Left ventricle myocardium inferior (tissue), 1 donor: ENCODE measurements around the gene PPP1R1B. TPM values are rescaled to one million over a fixed set of nuclear protein-coding genes. Genes with fewer than 3 reads are reported as not detected.
"Not testable (repeated sequence)": the region's sequence is repeated elsewhere in the genome, so short reads cannot be mapped to it uniquely, and the experiment has no call there.

ENCODE experiments used
- DNase-seq: peaks from one replicate; pipeline ENCODE4 v3.0.0-alpha.2; 2020
- H3K27ac ChIP-seq: fragments of 200-600 bp; replicated peaks from 2 replicates; pipeline ENCODE4 v1.8.0; 2021
- H3K27me3 ChIP-seq: fragments of 200-600 bp; 2 replicates; pipeline ENCODE4 v1.8.0; 2021; ENCODE audit warnings: low read depth
- H3K36me3 ChIP-seq: fragments of 200-600 bp; 2 replicates; pipeline ENCODE4 v1.8.0; 2021
- H3K4me1 ChIP-seq: fragments of 200-600 bp; 2 replicates; pipeline ENCODE4 v1.8.0; 2021
- H3K4me3 ChIP-seq: fragments of 200-600 bp; 2 replicates; pipeline ENCODE4 v1.8.0; 2021; ENCODE audit warnings: mild to moderate bottlenecking, moderate library complexity
- H3K9me3 ChIP-seq: fragments of 200-600 bp; replicated peaks from 2 replicates; pipeline ENCODE4 v1.8.0; 2021
- intact Hi-C: fragments of 100-400 bp; cut with micrococcal nuclease; formaldehyde crosslinking; loops from one replicate; pipeline ENCODE4 v1.11.0; 2022
- total RNA-seq: library from RNA; stranded (reverse); fragmentation: NEBNext Ultra II Directional; extraction: Animal tissue kit (Norgen Biotek cat#: 25700); gene quantifications from one replicate; pipeline ENCODE4 v1.2.1, GENCODE V29; 2021
- TF ChIP-seq, protein P1 (sequence below): fragments of 200-600 bp; IDR thresholded peaks from 2 replicates; pipeline ENCODE4 v1.8.0; 2021; ENCODE audit warnings: antibody characterized with exemption, mild to moderate bottlenecking, borderline replicate concordance
- donor health status: DM: no; HTN: yes; CAD: no; lungs with severe emphysema.

PPP1R1B gene
- total RNA-seq, 1 donor from 2014 or later = 0.36 TPM

DNA sequence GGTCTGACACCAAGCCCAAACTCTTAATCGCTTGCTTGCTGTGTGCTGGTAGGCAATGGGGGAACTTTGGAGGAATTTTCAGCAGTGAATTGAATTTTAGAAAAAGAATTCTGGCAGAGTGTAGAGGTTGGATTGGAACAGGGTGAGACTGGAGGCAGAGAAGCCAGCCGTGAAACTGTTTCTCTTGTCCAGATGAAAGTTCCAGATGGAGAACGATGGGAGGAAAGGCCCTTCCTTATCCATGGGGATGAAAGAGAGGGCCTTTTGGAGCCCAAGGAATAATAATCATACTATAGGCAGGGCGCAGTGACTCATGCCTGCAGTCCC, 45.0 kb upstream of the PPP1R1B start:
- intact Hi-C loops = no loop called here
- DNase-seq = no peak
- Histone ChIP-seq H3K9me3 (no peaks in the 10 kb centered on the region), H3K4me1 (peaks cover 16% of the 10 kb centered on the region), H3K4me3 (no peak overlapping the region), H3K27me3 (peaks cover 23% of the 10 kb centered on the region), H3K36me3 (no peaks in the 10 kb centered on the region), H3K27ac (no peak overlapping the region)
- TF ChIP-seq, protein P1, sequence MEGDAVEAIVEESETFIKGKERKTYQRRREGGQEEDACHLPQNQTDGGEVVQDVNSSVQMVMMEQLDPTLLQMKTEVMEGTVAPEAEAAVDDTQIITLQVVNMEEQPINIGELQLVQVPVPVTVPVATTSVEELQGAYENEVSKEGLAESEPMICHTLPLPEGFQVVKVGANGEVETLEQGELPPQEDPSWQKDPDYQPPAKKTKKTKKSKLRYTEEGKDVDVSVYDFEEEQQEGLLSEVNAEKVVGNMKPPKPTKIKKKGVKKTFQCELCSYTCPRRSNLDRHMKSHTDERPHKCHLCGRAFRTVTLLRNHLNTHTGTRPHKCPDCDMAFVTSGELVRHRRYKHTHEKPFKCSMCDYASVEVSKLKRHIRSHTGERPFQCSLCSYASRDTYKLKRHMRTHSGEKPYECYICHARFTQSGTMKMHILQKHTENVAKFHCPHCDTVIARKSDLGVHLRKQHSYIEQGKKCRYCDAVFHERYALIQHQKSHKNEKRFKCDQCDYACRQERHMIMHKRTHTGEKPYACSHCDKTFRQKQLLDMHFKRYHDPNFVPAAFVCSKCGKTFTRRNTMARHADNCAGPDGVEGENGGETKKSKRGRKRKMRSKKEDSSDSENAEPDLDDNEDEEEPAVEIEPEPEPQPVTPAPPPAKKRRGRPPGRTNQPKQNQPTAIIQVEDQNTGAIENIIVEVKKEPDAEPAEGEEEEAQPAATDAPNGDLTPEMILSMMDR = no peak

DNA sequence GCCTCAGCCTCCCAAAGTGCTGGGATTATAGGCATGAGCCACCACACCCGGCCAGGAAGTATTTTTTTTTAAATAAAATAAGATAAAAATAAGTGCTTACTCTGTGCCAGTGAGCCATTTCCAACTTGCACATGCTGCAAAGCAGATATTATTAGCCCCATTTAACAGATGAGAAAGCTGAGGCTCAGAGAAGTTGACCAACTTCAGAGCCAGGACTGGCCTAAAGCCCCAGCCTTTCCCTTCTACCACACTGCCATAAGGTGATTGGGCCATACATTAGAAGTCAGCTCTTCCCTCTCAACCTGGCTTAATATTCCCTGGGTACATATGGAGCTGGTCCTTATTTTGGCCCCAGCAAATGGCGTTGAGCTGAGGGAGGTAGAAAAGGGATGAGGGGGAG, 44.1 kb upstream of the PPP1R1B start:
- Histone ChIP-seq H3K27ac (no peak overlapping the region), H3K27me3 (peaks cover 29% of the 10 kb centered on the region), H3K4me1 (peaks cover 16% of the 10 kb centered on the region), H3K4me3 (no peak overlapping the region), H3K36me3 (no peaks in the 10 kb centered on the region), H3K9me3 (no peaks in the 10 kb centered on the region)
- DNase-seq = no peak
- intact Hi-C loops = no loop called here
- TF ChIP-seq, protein P1 = no peak

DNA sequence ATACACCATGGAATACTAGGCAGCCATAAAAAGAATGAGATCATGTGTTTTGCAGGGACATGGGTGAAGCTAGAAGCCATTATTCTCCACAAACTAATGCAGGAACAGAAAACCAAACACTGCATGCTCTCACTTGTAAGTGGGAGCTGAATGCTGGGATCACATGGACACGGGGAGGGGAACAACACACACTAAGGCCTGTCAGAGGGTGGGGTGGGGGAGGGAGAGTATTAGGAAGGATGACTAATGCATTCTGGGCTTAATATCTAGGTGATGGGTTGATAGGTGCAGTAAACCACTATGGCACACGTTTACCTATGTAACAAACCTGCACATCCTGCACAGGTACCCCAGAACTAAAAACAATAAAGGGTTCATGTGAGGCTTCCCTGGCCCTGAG, 36.6 kb upstream of the PPP1R1B start:
- H3K9me3 ChIP-seq, H3K4me1 ChIP-seq, DNase-seq, intact Hi-C loops, H3K4me3 ChIP-seq, H3K27ac ChIP-seq, H3K36me3 ChIP-seq: not testable (repeated sequence)
- H3K27me3 ChIP-seq = peaks cover 78% of the 10 kb centered on the region

DNA sequence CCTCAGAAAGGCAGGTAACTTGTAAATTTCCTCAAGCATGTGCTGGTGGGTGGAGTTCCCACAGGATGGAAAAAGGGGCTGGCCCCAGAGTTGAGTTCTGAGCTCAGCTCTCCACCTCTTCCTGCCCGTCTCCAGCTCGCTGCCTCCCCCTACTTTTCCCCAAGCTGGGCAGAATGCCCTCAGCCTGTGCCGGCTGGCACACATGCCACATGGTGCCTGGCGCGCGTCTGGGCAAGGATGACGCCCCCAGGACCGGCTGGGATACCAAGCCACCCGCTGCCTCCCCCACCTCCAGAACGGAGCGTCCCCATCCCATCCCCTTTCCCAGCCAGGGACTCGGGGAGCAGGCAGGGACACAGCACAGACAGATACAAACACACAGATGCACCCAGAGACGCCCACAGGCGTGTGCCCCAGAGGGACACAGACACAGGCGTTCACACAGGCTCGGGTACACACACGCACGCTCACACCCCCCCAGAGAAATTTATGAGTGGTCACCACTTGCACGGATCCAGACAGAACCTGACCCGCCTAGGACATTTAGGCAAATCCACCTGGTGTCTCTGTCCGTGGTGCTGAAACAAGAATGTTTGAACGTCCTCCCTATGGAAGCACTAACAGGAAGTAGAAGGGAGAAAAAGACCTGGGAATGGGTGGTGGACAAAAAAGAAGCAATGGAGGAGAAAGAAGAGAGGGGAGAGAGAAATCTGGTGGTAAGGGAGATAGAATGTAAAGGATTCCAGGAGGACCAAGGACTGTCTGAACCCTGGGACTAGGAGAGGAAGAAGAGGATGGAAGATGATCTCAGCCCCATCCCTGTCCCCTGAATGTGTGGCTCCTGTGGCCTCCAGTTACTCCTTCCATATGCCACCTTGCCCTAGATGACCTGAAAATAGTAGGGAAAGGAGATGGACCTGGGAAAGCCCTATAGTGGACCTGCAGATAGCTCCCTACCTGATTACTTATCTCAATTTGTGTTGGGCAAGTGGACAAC, 34.5 kb upstream of the PPP1R1B start:
- no peak for DNase-seq
- H3K36me3 ChIP-seq = no peaks in the 10 kb centered on the region
- H3K4me1 ChIP-seq = peaks cover 4% of the 10 kb centered on the region
- TF ChIP-seq, protein P1 = no peak
- H3K27ac ChIP-seq = no peak overlapping the region
- no peak overlapping the region for H3K4me3 ChIP-seq
- intact Hi-C loops = no loop called here
- H3K27me3 ChIP-seq = peaks cover 93% of the 10 kb centered on the region
- H3K9me3 ChIP-seq = no peaks in the 10 kb centered on the region

DNA sequence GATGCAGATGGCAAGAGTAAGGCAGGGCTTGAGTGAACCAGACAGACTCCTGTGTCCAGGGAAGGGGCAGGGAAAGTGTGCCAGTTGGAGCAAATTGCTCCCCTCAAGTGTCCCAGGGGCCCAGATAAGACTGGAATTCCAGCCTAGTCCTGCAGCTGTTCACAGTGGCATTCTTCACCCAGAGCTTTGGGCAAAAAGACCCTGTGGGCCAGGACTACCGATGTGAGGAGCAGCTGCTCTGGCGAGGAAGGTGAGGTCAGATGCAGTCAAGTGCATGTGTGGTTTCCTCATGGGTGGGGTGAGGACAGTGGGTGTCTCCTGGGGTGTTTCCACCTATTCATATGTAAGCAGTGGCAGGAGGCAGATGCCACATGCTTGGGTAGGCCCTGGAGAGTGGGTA, 33.4 kb upstream of the PPP1R1B start:
- TF ChIP-seq, protein P1 = no peak
- H3K4me3 ChIP-seq = no peak overlapping the region
- peaks cover 96% of the 10 kb centered on the region for H3K27me3 ChIP-seq
- intact Hi-C loops = no loop called here
- H3K4me1 ChIP-seq = peaks cover 15% of the 10 kb centered on the region
- H3K9me3 ChIP-seq = no peaks in the 10 kb centered on the region
- no peaks in the 10 kb centered on the region for H3K36me3 ChIP-seq
- DNase-seq = no peak
- no peak overlapping the region for H3K27ac ChIP-seq

DNA sequence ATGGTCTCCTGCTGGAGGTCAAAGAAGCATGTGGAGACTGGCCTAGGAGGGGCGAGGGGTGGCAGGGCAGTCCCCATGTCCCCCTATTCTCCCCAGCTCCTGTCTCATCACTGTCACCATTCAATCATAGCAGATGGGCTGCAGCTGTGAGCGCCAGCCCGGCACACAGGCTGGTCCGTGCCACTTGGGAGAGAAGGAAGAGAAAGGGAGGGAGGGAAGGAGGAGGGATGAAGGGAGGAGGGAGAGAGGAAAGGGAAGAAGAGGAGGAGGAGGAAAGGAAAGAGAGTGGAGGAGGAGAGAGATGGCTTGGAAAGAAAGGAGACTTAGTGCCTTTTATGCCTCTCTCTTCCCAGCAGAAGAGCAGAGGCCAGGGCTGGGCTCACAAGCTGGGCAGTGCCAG, 31.5 kb upstream of the PPP1R1B start:
- TF ChIP-seq, protein P1 = no peak
- Histone ChIP-seq H3K36me3 (no peaks in the 10 kb centered on the region), H3K4me3 (no peak overlapping the region), H3K27ac (no peak overlapping the region), H3K9me3 (no peaks in the 10 kb centered on the region), H3K27me3 (peaks cover 99% of the 10 kb centered on the region), H3K4me1 (peaks cover 33% of the 10 kb centered on the region)
- DNase-seq = no peak
- intact Hi-C loops = no loop called here
